OCI-LY1 (cell line): ENCODE measurements around the gene MYBBP1A.

ENCODE experiments used
- EZH2 ChIP-seq: fragments of 200-600 bp; sonication (generic), shearing (Covaris generic); IDR thresholded peaks from 2 replicates; pipeline ENCODE4 v1.8.0; 2017; ENCODE audit warnings: borderline replicate concordance, mixed run types, mild to moderate bottlenecking, antibody characterized with exemption, low read length, moderate library complexity, mixed read lengths
- TF ChIP-seq, protein P1 (sequence below): fragments of 200-600 bp; sonication (generic), shearing (Covaris generic); IDR thresholded peaks from 2 replicates; pipeline ENCODE4 v1.5.1; 2017; ENCODE audit warnings: mild to moderate bottlenecking, antibody characterized with exemption, low read length, moderate library complexity, mixed read lengths

DNA sequence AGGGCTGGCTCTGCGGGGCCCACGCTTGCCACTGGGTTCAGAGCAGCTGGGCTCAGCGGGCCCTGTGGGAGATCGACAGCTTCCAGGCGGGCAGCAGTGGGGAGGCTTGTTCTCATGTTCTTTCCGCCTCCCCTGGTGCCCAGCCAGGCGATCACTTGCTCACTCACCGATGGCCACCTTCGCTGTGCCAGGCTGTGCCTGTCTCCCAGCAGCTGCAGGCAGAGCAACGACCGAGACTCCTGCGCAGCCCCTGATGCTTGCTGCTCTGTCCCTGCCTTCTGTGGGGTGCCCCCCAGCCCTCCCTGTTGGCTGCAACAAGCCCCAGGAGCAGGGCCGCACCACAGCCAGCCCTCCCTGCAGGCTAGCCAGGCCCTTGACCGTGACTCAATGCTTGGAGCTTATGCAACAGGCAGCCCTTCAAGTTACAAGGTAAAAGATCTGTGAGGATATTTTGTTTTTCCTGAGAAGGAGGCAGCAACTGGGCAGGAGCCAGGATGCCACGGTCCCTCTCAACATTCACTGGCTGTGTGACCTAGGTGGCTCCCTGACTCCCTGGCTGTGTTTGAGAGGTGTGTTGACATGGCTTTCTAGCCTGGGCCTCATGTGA, 66.1 kb downstream of the MYBBP1A start:
- TF ChIP-seq, protein P1, sequence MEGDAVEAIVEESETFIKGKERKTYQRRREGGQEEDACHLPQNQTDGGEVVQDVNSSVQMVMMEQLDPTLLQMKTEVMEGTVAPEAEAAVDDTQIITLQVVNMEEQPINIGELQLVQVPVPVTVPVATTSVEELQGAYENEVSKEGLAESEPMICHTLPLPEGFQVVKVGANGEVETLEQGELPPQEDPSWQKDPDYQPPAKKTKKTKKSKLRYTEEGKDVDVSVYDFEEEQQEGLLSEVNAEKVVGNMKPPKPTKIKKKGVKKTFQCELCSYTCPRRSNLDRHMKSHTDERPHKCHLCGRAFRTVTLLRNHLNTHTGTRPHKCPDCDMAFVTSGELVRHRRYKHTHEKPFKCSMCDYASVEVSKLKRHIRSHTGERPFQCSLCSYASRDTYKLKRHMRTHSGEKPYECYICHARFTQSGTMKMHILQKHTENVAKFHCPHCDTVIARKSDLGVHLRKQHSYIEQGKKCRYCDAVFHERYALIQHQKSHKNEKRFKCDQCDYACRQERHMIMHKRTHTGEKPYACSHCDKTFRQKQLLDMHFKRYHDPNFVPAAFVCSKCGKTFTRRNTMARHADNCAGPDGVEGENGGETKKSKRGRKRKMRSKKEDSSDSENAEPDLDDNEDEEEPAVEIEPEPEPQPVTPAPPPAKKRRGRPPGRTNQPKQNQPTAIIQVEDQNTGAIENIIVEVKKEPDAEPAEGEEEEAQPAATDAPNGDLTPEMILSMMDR = no peak
- TF ChIP-seq EZH2 = no peak
